ENCODE results near the gene RNASEL.

DNA sequence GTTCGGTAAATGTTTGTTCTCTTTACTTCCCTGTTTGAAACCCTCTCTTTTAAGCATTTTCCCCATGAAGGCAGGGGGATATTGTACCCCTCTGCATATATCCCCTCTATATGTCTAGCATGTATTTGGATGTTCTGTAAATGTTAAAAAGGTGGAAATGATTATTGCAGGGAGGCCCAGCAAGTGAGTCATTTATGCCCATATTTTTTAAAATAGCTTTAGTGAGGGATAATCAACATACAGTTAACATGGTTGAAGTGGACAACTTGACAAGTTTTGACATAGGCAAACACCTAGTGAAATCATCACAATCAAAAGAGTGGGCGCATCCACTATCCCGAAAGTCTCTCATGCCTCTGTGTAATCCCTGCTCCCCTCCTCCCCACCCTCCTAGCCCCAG, 36.0 kb upstream of the RNASEL start:
- TF ChIP-seq, protein P1, sequence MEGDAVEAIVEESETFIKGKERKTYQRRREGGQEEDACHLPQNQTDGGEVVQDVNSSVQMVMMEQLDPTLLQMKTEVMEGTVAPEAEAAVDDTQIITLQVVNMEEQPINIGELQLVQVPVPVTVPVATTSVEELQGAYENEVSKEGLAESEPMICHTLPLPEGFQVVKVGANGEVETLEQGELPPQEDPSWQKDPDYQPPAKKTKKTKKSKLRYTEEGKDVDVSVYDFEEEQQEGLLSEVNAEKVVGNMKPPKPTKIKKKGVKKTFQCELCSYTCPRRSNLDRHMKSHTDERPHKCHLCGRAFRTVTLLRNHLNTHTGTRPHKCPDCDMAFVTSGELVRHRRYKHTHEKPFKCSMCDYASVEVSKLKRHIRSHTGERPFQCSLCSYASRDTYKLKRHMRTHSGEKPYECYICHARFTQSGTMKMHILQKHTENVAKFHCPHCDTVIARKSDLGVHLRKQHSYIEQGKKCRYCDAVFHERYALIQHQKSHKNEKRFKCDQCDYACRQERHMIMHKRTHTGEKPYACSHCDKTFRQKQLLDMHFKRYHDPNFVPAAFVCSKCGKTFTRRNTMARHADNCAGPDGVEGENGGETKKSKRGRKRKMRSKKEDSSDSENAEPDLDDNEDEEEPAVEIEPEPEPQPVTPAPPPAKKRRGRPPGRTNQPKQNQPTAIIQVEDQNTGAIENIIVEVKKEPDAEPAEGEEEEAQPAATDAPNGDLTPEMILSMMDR (IDR thresholded peaks at IDR 0.05) = no peak
- TF ChIP-seq POLR2A (IDR thresholded peaks at IDR 0.05) = no peak
